Adrenal gland (tissue), 5 donors: Measurements from ENCODE around the gene LMAN2.

ENCODE experiments used
- POLR2A ChIP-seq, 2 donors: fragments of 450-650 bp; IDR thresholded peaks; one replicate each; pipeline ENCODE4 v1.6.1; 2017; ENCODE audit warnings: antibody characterized with exemption in 2 of 2, mild to moderate bottlenecking in 2 of 2, moderate library complexity in 1 of 2
- TF ChIP-seq, protein P1 (sequence below), 6 experiments: fragments of 450-650 bp in 4 of 6; fragments of 200-600 bp in 2 of 6; sonication (generic) in 1 of 6; IDR thresholded peaks; 1 replicate in 5 of 6; 2 replicates in 1 of 6; pipeline versions ENCODE4 v1.5.1 to v1.8.0; 2016 to 2021; ENCODE audit warnings: antibody characterized with exemption in 6 of 6, mild to moderate bottlenecking in 2 of 6, moderate library complexity in 1 of 6
- donor health status: DM: no; HTN: no; CAD: no.

DNA sequence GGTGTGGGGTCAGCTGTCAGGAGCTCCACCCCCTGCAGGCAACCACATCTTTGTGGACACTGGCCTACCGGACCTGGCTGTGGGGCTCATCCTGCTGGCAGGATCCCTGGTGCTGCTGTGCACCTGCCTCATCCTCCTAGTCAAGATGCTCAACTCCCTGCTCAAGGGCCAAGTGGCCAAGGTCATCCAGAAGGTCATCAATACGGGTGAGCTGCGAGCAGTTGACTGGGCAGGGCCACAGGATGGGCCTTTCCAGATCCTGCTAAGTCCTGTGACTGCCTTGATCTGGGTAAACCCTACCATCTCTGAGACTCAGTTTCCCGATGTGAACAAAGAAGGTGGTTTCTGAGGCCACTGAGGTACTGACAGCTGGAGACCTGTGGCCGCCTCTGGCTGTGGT, 42.5 kb upstream of the LMAN2 start:
- TF ChIP-seq, protein P1, sequence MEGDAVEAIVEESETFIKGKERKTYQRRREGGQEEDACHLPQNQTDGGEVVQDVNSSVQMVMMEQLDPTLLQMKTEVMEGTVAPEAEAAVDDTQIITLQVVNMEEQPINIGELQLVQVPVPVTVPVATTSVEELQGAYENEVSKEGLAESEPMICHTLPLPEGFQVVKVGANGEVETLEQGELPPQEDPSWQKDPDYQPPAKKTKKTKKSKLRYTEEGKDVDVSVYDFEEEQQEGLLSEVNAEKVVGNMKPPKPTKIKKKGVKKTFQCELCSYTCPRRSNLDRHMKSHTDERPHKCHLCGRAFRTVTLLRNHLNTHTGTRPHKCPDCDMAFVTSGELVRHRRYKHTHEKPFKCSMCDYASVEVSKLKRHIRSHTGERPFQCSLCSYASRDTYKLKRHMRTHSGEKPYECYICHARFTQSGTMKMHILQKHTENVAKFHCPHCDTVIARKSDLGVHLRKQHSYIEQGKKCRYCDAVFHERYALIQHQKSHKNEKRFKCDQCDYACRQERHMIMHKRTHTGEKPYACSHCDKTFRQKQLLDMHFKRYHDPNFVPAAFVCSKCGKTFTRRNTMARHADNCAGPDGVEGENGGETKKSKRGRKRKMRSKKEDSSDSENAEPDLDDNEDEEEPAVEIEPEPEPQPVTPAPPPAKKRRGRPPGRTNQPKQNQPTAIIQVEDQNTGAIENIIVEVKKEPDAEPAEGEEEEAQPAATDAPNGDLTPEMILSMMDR (IDR thresholded peaks at IDR 0.05), result no peak
- no peak for TF ChIP-seq POLR2A (IDR thresholded peaks at IDR 0.05)
